ENCODE results near the gene PRKCQ.
A peak's percentile ranks its signal among the peaks of the same experiment; 100 is the strongest.

PRKCQ gene

GRCh38 chr10:6416892-6417512, 163.1 kb downstream of the PRKCQ start:
- FAIRE-seq (peak; percentile 60), DNase-seq (ENCODE audit: insufficient read length, low spot score) (peak; percentile 14)
- TF ChIP-seq SPI1 (IDR thresholded peaks at IDR 0.05; ENCODE audit: low read depth, low read length) (no peak), PAX5 (IDR thresholded peaks at IDR 0.05; ENCODE audit: insufficient read depth, low read length, severe bottlenecking) (no peak), POLR2A (IDR thresholded peaks at IDR 0.05; ENCODE audit: low read depth, low read length) (no peak), POU2F2 (IDR thresholded peaks at IDR 0.05; ENCODE audit: low read depth, low read length) (no peak), TAF1 (IDR thresholded peaks at IDR 0.05; ENCODE audit: low read depth, low read length) (no peak), POLR2AphosphoS5 (IDR thresholded peaks at IDR 0.05; ENCODE audit: low read depth, low read length) (no peak)

DNA sequence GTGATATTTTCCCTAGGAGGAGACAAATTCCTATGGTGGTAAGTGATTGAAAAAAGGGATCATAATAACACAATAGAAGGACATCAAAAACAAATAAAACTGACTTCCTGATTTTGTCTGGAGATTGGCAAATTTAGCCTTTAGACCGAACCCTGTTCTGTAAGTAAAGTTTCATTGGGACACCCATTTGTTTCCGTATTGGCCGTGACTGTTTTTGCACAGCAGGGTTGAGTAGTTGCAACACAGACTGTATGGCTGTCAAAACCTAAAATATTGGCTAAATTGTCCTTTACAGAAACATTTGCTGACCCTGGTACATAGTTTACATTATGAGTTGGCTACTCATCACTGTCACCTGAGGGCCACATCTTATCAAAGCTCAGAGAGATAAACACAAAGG, 168.6 kb downstream of the PRKCQ start:
- TF ChIP-seq POLR2A (IDR thresholded peaks at IDR 0.05; ENCODE audit: low read depth, low read length) = no peak
- TF ChIP-seq PAX5 (IDR thresholded peaks at IDR 0.05; ENCODE audit: insufficient read depth, low read length, severe bottlenecking) = no peak
- TF ChIP-seq POLR2AphosphoS5 (IDR thresholded peaks at IDR 0.05; ENCODE audit: low read depth, low read length) = no peak
- TF ChIP-seq POU2F2 (IDR thresholded peaks at IDR 0.05; ENCODE audit: low read depth, low read length) = no peak
- TF ChIP-seq SPI1 (IDR thresholded peaks at IDR 0.05; ENCODE audit: low read depth, low read length) = no peak
- no peak for DNase-seq (ENCODE audit: insufficient read length, low spot score)
- no peak for FAIRE-seq

DNA sequence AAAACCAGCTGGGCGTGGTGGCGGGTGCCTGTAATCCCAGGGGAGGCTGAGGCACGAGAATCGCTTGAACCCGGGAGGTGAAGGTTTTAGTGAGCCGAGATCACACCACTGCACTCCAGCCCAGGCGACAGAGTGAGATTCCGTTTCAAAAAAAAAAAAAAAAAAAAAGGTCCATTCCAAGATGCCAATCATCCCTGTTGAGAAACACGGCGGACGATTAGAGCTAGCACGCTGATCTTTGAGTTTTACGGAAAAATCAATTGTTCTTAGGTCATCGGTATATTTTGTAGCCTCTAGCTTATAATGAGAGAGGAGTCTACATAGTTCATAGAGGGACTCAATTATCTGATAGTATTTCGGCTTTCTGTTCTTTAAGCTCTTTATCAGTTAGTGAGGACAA, 169.2 kb downstream of the PRKCQ start:
- FAIRE-seq = no peak
- DNase-seq (ENCODE audit: insufficient read length, low spot score) = no peak
- TF ChIP-seq TAF1 (IDR thresholded peaks at IDR 0.05; ENCODE audit: low read depth, low read length) = no peak

DNA sequence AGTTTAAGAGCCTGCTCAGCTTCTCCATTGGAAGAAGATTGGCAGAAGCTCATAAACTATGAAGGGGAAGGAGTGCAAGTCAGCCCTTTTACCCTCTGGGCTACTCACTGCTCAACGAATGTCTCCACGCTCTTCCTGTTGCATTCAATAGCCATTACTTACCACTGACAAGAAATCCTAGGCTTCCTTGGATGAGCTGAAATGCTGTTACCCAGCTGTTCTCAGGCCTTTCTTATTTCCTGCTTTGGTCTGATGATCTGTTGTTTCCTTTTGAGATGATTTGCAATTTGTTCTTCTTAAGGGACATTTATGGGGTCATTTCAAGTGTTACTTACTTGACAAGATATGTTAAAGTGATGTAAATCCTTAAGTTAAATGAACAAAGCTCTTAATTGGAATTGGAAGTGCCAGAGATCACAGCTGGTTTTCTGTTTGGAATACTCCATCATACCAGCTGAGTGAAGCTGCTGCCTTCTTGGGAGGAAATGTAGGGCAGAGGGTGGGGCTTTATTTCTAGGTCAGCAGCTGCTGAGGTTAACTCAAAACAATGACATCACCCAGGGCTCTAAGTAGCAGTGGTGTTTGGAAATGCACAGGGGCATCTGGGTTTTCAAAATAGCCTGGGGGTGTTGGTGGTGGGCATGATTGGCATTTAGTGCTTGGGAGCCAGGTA, 170.0 kb downstream of the PRKCQ start:
- TF ChIP-seq TAF1 (IDR thresholded peaks at IDR 0.05; ENCODE audit: low read depth, low read length) (no peak), POLR2A (IDR thresholded peaks at IDR 0.05; ENCODE audit: low read depth, low read length) (no peak), SPI1 (IDR thresholded peaks at IDR 0.05; ENCODE audit: low read depth, low read length) (no peak), POU2F2 (IDR thresholded peaks at IDR 0.05; ENCODE audit: low read depth, low read length) (no peak), PAX5 (IDR thresholded peaks at IDR 0.05; ENCODE audit: insufficient read depth, low read length, severe bottlenecking) (no peak), POLR2AphosphoS5 (IDR thresholded peaks at IDR 0.05; ENCODE audit: low read depth, low read length) (no peak)
- DNase-seq (ENCODE audit: insufficient read length, low spot score) (no peak), FAIRE-seq (no peak)

DNA sequence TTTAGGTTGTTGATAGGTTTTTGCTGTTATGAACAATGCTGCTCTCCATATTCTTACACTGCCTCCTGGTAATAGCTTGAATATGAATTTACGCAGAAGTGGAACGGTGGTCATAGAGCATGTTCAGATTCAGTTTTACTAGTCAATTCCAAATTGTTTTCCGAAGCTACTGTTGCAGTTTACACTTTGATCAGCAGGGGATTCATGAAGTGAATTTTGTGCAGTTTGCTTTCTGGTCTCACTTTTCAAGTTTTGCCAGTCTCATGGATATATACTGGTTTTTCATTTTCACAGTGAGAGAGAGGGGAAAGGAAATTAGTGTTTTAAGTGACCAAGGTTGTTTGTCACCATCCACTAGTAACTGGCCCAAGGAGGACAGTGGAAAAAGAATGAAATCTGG, 171.3 kb downstream of the PRKCQ start:
- no peak for TF ChIP-seq POU2F2 (IDR thresholded peaks at IDR 0.05; ENCODE audit: low read depth, low read length)
- TF ChIP-seq POLR2A (IDR thresholded peaks at IDR 0.05; ENCODE audit: low read depth, low read length) = no peak
- no peak for TF ChIP-seq TAF1 (IDR thresholded peaks at IDR 0.05; ENCODE audit: low read depth, low read length)
- TF ChIP-seq POLR2AphosphoS5 (IDR thresholded peaks at IDR 0.05; ENCODE audit: low read depth, low read length) = no peak
- no peak for TF ChIP-seq SPI1 (IDR thresholded peaks at IDR 0.05; ENCODE audit: low read depth, low read length)
- TF ChIP-seq PAX5 (IDR thresholded peaks at IDR 0.05; ENCODE audit: insufficient read depth, low read length, severe bottlenecking) = no peak
- FAIRE-seq = no peak
- no peak for DNase-seq (ENCODE audit: insufficient read length, low spot score)

DNA sequence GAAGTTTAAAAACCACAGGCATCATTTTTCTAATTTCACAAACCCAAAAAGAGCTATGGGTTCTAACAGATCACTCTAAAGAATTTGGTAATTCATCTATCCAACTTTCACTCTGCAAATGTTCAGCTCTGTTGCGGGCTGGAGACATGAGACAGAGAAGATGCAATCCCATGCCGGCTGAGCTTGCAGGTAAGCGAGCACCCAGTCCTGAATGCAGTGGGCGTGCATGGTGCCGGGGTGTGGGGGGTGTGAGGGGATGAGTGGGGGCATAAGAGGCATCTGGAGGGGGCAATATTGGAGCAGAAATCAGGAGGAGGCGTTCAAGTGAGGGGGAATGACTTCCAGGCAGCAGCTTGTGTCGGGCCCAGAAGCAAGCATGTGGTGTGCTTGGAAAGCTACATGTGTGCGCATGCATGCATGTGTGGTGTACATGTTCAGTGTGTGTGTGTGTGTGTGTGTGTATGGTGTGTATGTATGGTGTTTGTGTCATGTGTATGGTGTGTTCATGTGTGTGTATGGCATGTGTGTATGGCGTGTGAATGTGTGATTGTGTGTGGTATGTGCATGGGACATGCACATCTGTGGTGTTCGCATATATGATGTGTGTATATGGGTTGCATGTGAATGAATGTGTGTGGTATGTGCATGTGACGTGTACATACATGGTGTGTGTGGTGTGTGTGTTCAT, 172.9 kb downstream of the PRKCQ start:
- no peak for DNase-seq (ENCODE audit: insufficient read length, low spot score)
- peak; percentile 51 for FAIRE-seq
- TF ChIP-seq POLR2A (IDR thresholded peaks at IDR 0.05; ENCODE audit: low read depth, low read length) (no peak), TAF1 (IDR thresholded peaks at IDR 0.05; ENCODE audit: low read depth, low read length) (no peak), SPI1 (IDR thresholded peaks at IDR 0.05; ENCODE audit: low read depth, low read length) (no peak), PAX5 (IDR thresholded peaks at IDR 0.05; ENCODE audit: insufficient read depth, low read length, severe bottlenecking) (no peak), POU2F2 (IDR thresholded peaks at IDR 0.05; ENCODE audit: low read depth, low read length) (no peak), POLR2AphosphoS5 (IDR thresholded peaks at IDR 0.05; ENCODE audit: low read depth, low read length) (no peak)

DNA sequence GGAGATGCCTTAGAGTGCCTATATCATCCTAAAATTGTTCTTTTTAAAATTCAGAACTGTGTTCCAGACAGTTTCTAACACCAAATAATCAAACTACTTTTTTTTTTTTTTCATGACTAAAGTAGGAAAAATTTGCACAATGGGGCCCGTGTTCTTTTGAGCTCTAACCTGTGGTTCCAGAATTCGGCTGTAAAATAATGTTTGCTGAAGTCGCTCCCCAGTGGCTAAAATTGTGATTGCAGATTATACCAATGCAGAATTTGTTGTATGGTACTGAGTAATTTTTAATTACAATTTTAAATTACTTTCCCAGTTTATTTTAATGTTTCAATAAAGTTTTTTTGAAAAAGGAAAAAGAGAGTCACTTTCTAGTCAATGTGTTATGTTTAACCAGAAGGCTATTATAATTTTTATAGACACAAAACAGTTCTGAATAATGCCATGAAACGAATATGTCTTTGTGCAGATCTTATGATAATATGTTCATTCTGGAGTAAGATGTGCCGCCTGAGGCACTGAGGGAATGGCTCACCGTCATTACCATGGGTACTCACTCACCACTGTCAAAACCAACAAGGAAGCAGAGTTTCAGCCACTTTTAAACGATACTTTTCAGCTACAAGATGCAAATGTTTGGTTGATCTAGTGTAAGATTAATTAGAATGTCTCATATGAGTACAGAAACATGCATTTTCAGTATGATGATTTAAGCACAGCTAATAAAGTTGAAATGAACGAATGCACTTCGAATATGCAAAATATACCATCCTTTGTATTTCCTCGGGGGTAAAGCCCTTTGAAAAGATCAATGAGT, 173.6 kb downstream of the PRKCQ start:
- TF ChIP-seq PAX5 (IDR thresholded peaks at IDR 0.05; ENCODE audit: insufficient read depth, low read length, severe bottlenecking) (no peak), SPI1 (IDR thresholded peaks at IDR 0.05; ENCODE audit: low read depth, low read length) (no peak), TAF1 (IDR thresholded peaks at IDR 0.05; ENCODE audit: low read depth, low read length) (no peak), POU2F2 (IDR thresholded peaks at IDR 0.05; ENCODE audit: low read depth, low read length) (no peak), POLR2AphosphoS5 (IDR thresholded peaks at IDR 0.05; ENCODE audit: low read depth, low read length) (no peak)
- no peak for FAIRE-seq
- DNase-seq (ENCODE audit: insufficient read length, low spot score) = peak; percentile 14

DNA sequence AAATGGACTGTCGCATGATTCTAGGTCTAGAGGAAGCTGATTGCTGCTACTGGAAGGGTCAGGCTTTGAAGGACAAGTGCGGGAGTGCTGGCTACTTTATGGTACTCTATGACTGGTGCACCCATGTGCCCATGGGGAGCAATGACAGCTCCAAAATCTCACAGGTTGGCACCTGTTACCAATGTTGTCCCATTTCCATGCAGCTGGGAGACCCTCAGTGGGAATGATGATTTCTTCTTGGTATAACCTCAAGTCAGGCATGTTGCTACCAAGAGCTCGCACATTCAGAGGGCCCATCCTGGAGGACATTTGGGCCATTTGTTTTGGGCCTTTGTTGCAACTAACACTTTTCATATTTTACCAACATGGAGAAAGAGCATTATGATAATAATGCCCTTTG, 174.4 kb downstream of the PRKCQ start:
- TF ChIP-seq SPI1 (IDR thresholded peaks at IDR 0.05; ENCODE audit: low read depth, low read length) (no peak), POLR2A (IDR thresholded peaks at IDR 0.05; ENCODE audit: low read depth, low read length) (no peak), POU2F2 (IDR thresholded peaks at IDR 0.05; ENCODE audit: low read depth, low read length) (no peak), TAF1 (IDR thresholded peaks at IDR 0.05; ENCODE audit: low read depth, low read length) (no peak), POLR2AphosphoS5 (IDR thresholded peaks at IDR 0.05; ENCODE audit: low read depth, low read length) (no peak), PAX5 (IDR thresholded peaks at IDR 0.05; ENCODE audit: insufficient read depth, low read length, severe bottlenecking) (no peak)

More for the DNA sequence above, 174.4 kb downstream of the PRKCQ start:
- FAIRE-seq (no peak), DNase-seq (ENCODE audit: insufficient read length, low spot score) (no peak)
